Stomach (tissue), 4 donors: Measurements from ENCODE around the gene EDIL3.

ENCODE experiments used
- CTCF ChIP-seq, 7 experiments: fragments of 450-650 bp in 4 of 7; fragments of 200-600 bp in 3 of 7; sonication (generic) in 3 of 7; IDR thresholded peaks; one replicate each; pipeline ENCODE4 v1.5.1; 2016 to 2019; ENCODE audit warnings: antibody characterized with exemption in 7 of 7, control low read depth in 2 of 7, mild to moderate bottlenecking in 1 of 7
- EP300 ChIP-seq: sonication (generic); formaldehyde crosslinking; IDR thresholded peaks from one replicate; pipeline ENCODE4 v1.6.1; 2017; ENCODE audit warnings: antibody characterized with exemption
- POLR2A ChIP-seq, 4 donors: fragments of 450-650 bp; IDR thresholded peaks; one replicate each; pipeline ENCODE4 v1.6.1; 2016; ENCODE audit warnings: antibody characterized with exemption in 4 of 4, control low read depth in 2 of 4, mild to moderate bottlenecking in 1 of 4, moderate library complexity in 1 of 4

DNA sequence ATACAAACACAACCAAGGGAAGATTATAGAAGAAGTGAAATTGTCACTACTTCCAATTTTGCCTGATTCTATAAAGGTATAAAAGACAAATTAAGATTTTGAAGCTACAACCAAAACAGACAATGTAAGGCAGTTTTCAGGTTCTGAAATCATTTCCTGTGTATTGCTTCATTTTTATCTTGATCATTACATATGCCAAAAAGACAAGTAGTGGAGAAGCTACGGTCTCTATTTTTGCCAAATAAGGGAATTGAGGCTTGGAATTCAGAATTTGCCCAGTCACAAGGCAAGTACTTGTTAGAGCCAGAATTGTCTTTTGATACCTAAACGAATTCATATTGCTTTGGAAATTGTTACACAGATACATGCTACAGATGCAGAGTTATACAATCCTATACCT, 20.6 kb downstream of the EDIL3 start:
- TF ChIP-seq CTCF (IDR thresholded peaks at IDR 0.05) (no peak), POLR2A (IDR thresholded peaks at IDR 0.05) (no peak), EP300 (no peak)
